CD14-positive monocyte (primary cell): ENCODE measurements around the gene CCDC50. TPM values are rescaled to one million over a fixed set of nuclear protein-coding genes. Genes with fewer than 3 reads are reported as not detected.

Experiments
- DNase-seq, 3 donors: peaks; one replicate each; pipeline ENCODE4 v3.0.0-alpha.2; 2011 to 2022
- H2AFZ ChIP-seq: 2 replicates; pipeline ENCODE4 v1.6.0; 2012; ENCODE audit warnings: mild to moderate bottlenecking, low read depth, low read length, inconsistent platforms; ENCODE audit not compliant: insufficient read depth, poor library complexity, severe bottlenecking
- H3K27ac ChIP-seq, 2 donors: 1 replicate in 1 of 2; 2 replicates in 1 of 2; pipeline ENCODE4 v1.5.1; 2012 to 2013; ENCODE audit warnings: low read length in 2 of 2, control low read depth in 1 of 2, inconsistent platforms in 1 of 2, low read depth in 1 of 2, mild to moderate bottlenecking in 1 of 2
- H3K27me3 ChIP-seq, 2 donors: one replicate each; pipeline versions ENCODE4 v1.6.0 to v1.6.1; 2011 to 2013; ENCODE audit warnings: low read length in 2 of 2; ENCODE audit not compliant: control insufficient read depth in 2 of 2, insufficient read depth in 2 of 2
- H3K36me3 ChIP-seq, 2 donors: replicated peaks in 1 of 2; 1 replicate in 1 of 2; 2 replicates in 1 of 2; pipeline versions ENCODE4 v1.5.1 to v1.6.1; 2012 to 2013; ENCODE audit warnings: low read length in 2 of 2, control low read depth in 1 of 2, inconsistent platforms in 1 of 2, mild to moderate bottlenecking in 1 of 2; ENCODE audit not compliant: insufficient read depth in 2 of 2, control insufficient read depth in 1 of 2
- H3K4me1 ChIP-seq, 2 donors: 1 replicate in 1 of 2; 2 replicates in 1 of 2; pipeline versions ENCODE4 v1.5.1 to v1.6.1; 2012 to 2013; ENCODE audit warnings: low read length in 2 of 2, control low read depth in 1 of 2, inconsistent platforms in 1 of 2, mild to moderate bottlenecking in 1 of 2, moderate library complexity in 1 of 2; ENCODE audit not compliant: insufficient read depth in 2 of 2, control insufficient read depth in 1 of 2
- H3K4me2 ChIP-seq: replicated peaks from 2 replicates; pipeline ENCODE3; 2012; ENCODE audit warnings: low read length, moderate library complexity, mild to moderate bottlenecking; ENCODE audit not compliant: poor library complexity, severe bottlenecking; ENCODE audit errors: extremely low read depth
- H3K4me3 ChIP-seq, 3 experiments: fragments of 200-600 bp in 1 of 3; sonication (generic) in 1 of 3; replicated peaks in 1 of 3; 1 replicate in 2 of 3; 2 replicates in 1 of 3; pipeline ENCODE4 v1.5.1; 2011 to 2013; ENCODE audit warnings: low read length in 3 of 3, mild to moderate bottlenecking in 3 of 3, control low read depth in 2 of 3, low read depth in 2 of 3, inconsistent platforms in 1 of 3, moderate library complexity in 1 of 3
- H3K79me2 ChIP-seq: 2 replicates; pipeline ENCODE4 v1.6.0; 2012; ENCODE audit warnings: mild to moderate bottlenecking, control low read depth, inconsistent platforms, low read length, moderate library complexity; ENCODE audit not compliant: insufficient read depth
- H3K9ac ChIP-seq: 2 replicates; pipeline ENCODE4 v1.6.0; 2017; ENCODE audit warnings: low read length, mild to moderate bottlenecking; ENCODE audit not compliant: insufficient read depth, poor library complexity, severe bottlenecking
- H3K9me3 ChIP-seq, 2 donors: replicated peaks in 1 of 2; 1 replicate in 1 of 2; 2 replicates in 1 of 2; pipeline versions ENCODE4 v1.5.1 to v1.6.1; 2012 to 2013; ENCODE audit warnings: low read length in 2 of 2, control low read depth in 1 of 2; ENCODE audit not compliant: control insufficient read depth in 1 of 2, insufficient read depth in 1 of 2
- H4K20me1 ChIP-seq: 2 replicates; pipeline ENCODE4 v1.6.0; 2012; ENCODE audit warnings: mild to moderate bottlenecking, low read length, control low read depth, moderate library complexity; ENCODE audit not compliant: insufficient read depth
- H3K27ac Mint-ChIP-seq, 7 donors: one replicate each; pipeline ENCODE4 v1.8.0; 2020; ENCODE audit warnings: mild to moderate bottlenecking in 7 of 7, mixed read lengths in 7 of 7, moderate library complexity in 6 of 7, inconsistent platforms in 2 of 7
- H3K27me3 Mint-ChIP-seq, 3 donors: one replicate each; pipeline ENCODE4 v1.8.0; 2021 to 2022; ENCODE audit warnings: low read depth in 3 of 3, mild to moderate bottlenecking in 3 of 3, mixed read lengths in 3 of 3, moderate library complexity in 3 of 3, inconsistent platforms in 1 of 3
- H3K36me3 Mint-ChIP-seq, 2 donors: one replicate each; pipeline ENCODE4 v1.8.0; 2020; ENCODE audit warnings: mixed read lengths in 2 of 2, inconsistent platforms in 1 of 2, mild to moderate bottlenecking in 1 of 2
- H3K4me1 Mint-ChIP-seq: one replicate; pipeline ENCODE4 v1.8.0; 2020; ENCODE audit warnings: mild to moderate bottlenecking, mixed read lengths
- H3K4me3 Mint-ChIP-seq, 2 donors: one replicate each; pipeline ENCODE4 v1.8.0; 2020; ENCODE audit warnings: mild to moderate bottlenecking in 2 of 2, mixed read lengths in 2 of 2, moderate library complexity in 1 of 2
- H3K9me3 Mint-ChIP-seq, 7 donors: one replicate each; pipeline ENCODE4 v1.8.0; 2020 to 2022; ENCODE audit warnings: mixed read lengths in 7 of 7, mild to moderate bottlenecking in 6 of 7, moderate library complexity in 6 of 7, inconsistent platforms in 2 of 7
- WGBS: methylation state at CpG from one replicate; pipeline ENCODE4 v1.1.5; 2013; ENCODE audit warnings: missing lambda C conversion rate; ENCODE audit not compliant: insufficient coverage; 5-methylcytosine and 5-hydroxymethylcytosine counted together
- intact Hi-C, 2 donors: fragments of 100-400 bp; cut with micrococcal nuclease; formaldehyde crosslinking; loops; one replicate each; pipeline versions ENCODE4 v1.15.0 to v1.15.1; 2023
- polyA plus RNA-seq, 3 donors: library from polyadenylated mRNA; depleted of rRNA in 1 of 3; unstranded in 2 of 3; stranded (reverse) in 1 of 3; fragments of 300-500 nt in 2 of 3; fragments of >200 nt in 1 of 3; fragmentation: Illumina TruSeq in 2 of 3; gene quantifications; 1 replicate in 2 of 3; 2 replicates in 1 of 3; pipeline ENCODE4 v1.2.3, GENCODE V29; 2012 to 2021
- TF ChIP-seq, protein P1 (sequence below): fragments of 200-600 bp; IDR thresholded peaks from one replicate; pipeline ENCODE4 v1.8.0; 2022; ENCODE audit warnings: antibody characterized with exemption, mild to moderate bottlenecking

Gene CCDC50
- polyA plus RNA-seq, 3 donors = 13.3 to 29.2 (median 25.8) TPM

DNA sequence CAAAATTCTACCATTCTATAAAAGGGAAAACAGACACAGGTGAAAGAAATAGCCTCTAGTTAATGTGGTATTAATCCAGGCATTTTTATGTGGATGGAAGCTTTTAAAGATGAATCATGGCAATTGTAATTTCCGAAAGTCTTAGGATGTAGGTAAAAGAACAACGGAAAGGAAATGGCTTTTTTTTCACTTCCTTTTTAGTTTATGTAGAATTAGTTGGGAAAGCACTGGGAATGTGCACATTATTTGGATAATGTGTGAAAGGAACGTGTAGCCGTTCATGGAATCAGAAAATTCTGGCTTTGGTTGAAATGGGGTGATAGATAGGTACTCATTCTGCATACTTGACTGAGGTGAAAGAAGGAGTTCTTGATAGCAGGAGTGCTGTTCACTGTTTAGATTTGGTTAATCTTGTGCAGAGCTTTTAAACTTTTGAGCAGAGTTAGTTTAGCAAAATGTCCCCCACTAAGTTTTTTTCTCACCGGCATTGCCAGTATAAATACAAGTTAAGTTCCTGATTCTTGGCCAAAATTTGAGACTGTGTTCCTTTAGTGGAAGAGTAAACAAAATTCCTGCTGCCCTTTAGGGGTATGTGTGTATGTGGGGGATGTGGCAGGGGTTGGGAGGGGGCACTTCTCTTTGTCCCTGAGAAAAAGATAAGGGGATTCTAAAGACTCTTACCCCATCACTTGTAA is 21.3 kb downstream of the CCDC50 start:
- no peak overlapping the region for H3K4me3 ChIP-seq
- peak overlapping the region in 1 of 7 donors; percentile 37 for H3K27ac Mint-ChIP-seq

DNA sequence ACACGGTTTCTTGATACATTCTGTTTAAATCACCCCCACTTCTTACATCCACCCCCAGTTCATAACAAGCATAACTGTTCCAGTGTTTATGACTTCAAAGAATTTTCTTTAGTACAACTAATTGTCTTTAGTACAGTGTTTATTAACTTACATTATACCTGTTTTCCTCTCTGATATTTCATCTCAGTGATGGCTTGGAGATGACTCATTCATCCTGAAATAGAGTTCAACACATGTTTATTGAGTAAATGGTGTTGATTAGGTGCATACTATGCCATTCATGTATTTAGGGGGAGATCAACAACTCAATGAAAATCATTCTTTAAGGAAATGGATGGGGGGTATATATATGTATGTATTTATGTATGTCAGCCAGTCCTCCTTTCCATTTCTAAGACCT is 22.8 kb downstream of the CCDC50 start:
- Mint-ChIP-seq H3K4me3 (no peak overlapping the region), H3K4me1 (no peaks in the 10 kb centered on the region), H3K27ac (no peak overlapping the region), H3K27me3 (peaks cover 0 to 2% (median 0%) of the 10 kb centered on the region in 3 donors), H3K9me3 (peaks cover 0 to 2% (median 0%) of the 10 kb centered on the region in 7 donors), H3K36me3 (no peaks in the 10 kb centered on the region)
- Histone ChIP-seq H3K4me2 (no peak overlapping the region), H4K20me1 (peaks cover 67% of the 10 kb centered on the region), H3K36me3 (peaks cover 0 to 1% of the 10 kb centered on the region in 2 donors), H3K9ac (no peak overlapping the region), H3K79me2 (peaks cover 13% of the 10 kb centered on the region), H3K4me1 (no peaks in the 10 kb centered on the region), H3K27me3 (no peaks in the 10 kb centered on the region), H3K27ac (no peak overlapping the region), H3K4me3 (no peak overlapping the region), H3K9me3 (no peaks in the 10 kb centered on the region), H2AFZ (no peak overlapping the region)
- intact Hi-C loops = no loop called here
- no peak for DNase-seq
- TF ChIP-seq, protein P1, sequence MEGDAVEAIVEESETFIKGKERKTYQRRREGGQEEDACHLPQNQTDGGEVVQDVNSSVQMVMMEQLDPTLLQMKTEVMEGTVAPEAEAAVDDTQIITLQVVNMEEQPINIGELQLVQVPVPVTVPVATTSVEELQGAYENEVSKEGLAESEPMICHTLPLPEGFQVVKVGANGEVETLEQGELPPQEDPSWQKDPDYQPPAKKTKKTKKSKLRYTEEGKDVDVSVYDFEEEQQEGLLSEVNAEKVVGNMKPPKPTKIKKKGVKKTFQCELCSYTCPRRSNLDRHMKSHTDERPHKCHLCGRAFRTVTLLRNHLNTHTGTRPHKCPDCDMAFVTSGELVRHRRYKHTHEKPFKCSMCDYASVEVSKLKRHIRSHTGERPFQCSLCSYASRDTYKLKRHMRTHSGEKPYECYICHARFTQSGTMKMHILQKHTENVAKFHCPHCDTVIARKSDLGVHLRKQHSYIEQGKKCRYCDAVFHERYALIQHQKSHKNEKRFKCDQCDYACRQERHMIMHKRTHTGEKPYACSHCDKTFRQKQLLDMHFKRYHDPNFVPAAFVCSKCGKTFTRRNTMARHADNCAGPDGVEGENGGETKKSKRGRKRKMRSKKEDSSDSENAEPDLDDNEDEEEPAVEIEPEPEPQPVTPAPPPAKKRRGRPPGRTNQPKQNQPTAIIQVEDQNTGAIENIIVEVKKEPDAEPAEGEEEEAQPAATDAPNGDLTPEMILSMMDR = no peak
- WGBS = no CpG with 5 or more reads among the region's 1 CpG

More for the DNA sequence above, 21.3 kb downstream of the CCDC50 start:
- Histone ChIP-seq H2AFZ (no peak overlapping the region), H3K36me3 (no peaks in the 10 kb centered on the region), H3K9ac (no peak overlapping the region), H3K79me2 (peaks cover 20% of the 10 kb centered on the region), H3K27me3 (no peaks in the 10 kb centered on the region), H3K9me3 (no peaks in the 10 kb centered on the region), H3K4me2 (no peak overlapping the region), H4K20me1 (peaks cover 78% of the 10 kb centered on the region), H3K4me1 (no peaks in the 10 kb centered on the region), H3K27ac (no peak overlapping the region)
- no peak for DNase-seq
- WGBS = 100% methylated on average over 2 of the region's 5 CpGs
- intact Hi-C loops = no loop called here
- no peak overlapping the region for H3K4me3 Mint-ChIP-seq
- H3K9me3 Mint-ChIP-seq = peaks cover 0 to 2% (median 0%) of the 10 kb centered on the region in 7 donors
- H3K27me3 Mint-ChIP-seq = peaks cover 0 to 2% (median 0%) of the 10 kb centered on the region in 3 donors
- TF ChIP-seq, protein P1 = no peak
- no peaks in the 10 kb centered on the region for H3K4me1 Mint-ChIP-seq
- no peaks in the 10 kb centered on the region for H3K36me3 Mint-ChIP-seq
